ENCODE data around the gene ILDR1.

ILDR1 gene

DNA sequence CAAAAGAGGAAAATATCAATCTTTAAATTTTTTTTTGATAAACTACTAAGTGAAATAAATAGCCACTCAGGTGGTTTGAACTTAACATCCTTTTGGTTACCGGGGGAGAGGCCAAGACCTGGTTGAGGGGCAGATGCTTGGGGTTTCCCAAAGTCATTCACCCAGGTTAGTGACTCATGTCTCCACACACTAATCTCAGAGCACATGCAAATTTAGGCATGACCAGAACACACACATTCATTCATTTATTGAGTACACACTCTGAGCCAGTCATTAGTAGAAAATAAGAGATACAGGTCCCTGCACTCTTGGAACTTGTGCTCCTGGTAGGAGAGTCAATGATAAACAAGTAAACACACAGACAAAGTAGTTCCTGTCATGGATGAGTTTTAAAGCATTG, 7.3 kb downstream of the ILDR1 start:
- H3K79me2 ChIP-seq (ENCODE audit: control insufficient read depth, low read length), result no peaks in the 10 kb centered on the region
- no peak overlapping the region for H3K27ac ChIP-seq (ENCODE audit: low read depth, low read length)
- peaks cover 74% of the 10 kb centered on the region for H3K4me1 ChIP-seq (ENCODE audit: control insufficient read depth, low read length)
- H3K36me3 ChIP-seq (ENCODE audit: control insufficient read depth, low read length), result no peaks in the 10 kb centered on the region
- no peaks in the 10 kb centered on the region for H3K9me2 ChIP-seq (replicated peaks; ENCODE audit: control insufficient read depth, low read length)
- 0 out of 2 replicates have a peak, but pooled peaks cover 3% of the 10 kb centered on the region for H3F3A ChIP-seq (ENCODE audit: control insufficient read depth, insufficient read depth)
- H4K20me1 ChIP-seq (ENCODE audit: control insufficient read depth, insufficient read depth, low read depth, low read length), result no peaks in the 10 kb centered on the region
- H3K4me2 ChIP-seq (ENCODE audit: low read length), result peak overlapping the region; percentile 24
- H3K9me3 ChIP-seq (ENCODE audit: control insufficient read depth, insufficient read depth, low read length), result peaks cover 6% of the 10 kb centered on the region; the same call in 1 of the 2 replicates
- TF ChIP-seq, protein P1, sequence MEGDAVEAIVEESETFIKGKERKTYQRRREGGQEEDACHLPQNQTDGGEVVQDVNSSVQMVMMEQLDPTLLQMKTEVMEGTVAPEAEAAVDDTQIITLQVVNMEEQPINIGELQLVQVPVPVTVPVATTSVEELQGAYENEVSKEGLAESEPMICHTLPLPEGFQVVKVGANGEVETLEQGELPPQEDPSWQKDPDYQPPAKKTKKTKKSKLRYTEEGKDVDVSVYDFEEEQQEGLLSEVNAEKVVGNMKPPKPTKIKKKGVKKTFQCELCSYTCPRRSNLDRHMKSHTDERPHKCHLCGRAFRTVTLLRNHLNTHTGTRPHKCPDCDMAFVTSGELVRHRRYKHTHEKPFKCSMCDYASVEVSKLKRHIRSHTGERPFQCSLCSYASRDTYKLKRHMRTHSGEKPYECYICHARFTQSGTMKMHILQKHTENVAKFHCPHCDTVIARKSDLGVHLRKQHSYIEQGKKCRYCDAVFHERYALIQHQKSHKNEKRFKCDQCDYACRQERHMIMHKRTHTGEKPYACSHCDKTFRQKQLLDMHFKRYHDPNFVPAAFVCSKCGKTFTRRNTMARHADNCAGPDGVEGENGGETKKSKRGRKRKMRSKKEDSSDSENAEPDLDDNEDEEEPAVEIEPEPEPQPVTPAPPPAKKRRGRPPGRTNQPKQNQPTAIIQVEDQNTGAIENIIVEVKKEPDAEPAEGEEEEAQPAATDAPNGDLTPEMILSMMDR (IDR thresholded peaks at IDR 0.05; ENCODE audit: low read depth, low read length, poor library complexity, severe bottlenecking), result no peak
- no peak for TF ChIP-seq EZH2phosphoT487 (IDR thresholded peaks at IDR 0.05; ENCODE audit: borderline replicate concordance, low read length)
- no peaks in the 10 kb centered on the region for H3K27me3 ChIP-seq (ENCODE audit: control insufficient read depth, low read length)
- peak overlapping the region; percentile 4; the same call in 1 of the 2 replicates for H3K4me3 ChIP-seq (ENCODE audit: low read length)

DNA sequence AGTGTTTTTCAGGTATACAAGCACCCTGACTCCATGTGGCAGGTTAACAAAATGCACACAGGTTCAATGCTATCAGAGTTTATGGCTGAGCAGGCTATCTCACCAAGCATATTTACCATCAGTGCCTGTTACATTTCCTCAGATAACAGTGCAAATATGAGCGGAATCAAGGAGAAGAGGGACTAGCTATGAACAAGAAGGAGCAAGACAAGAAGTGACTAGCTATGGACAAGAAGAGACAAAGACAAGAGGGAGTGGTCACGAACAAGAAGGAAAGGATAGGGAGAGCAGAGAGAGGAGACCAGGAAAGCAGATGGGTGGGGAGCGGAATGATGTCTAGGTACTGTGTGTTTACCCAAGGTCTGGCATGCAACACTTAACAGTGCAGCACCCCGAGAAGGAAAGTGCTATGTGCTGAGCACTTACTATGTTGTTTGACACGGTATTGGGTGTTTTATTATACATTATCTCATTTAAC, 8.6 kb downstream of the ILDR1 start:
- Histone ChIP-seq H3K4me1 (ENCODE audit: control insufficient read depth, low read length) (peaks cover 67% of the 10 kb centered on the region), H3K9me3 (ENCODE audit: control insufficient read depth, insufficient read depth, low read length) (peaks cover 6% of the 10 kb centered on the region; the same call in 1 of the 2 replicates), H3K4me2 (ENCODE audit: low read length) (no peak overlapping the region), H3F3A (ENCODE audit: control insufficient read depth, insufficient read depth) (0 out of 2 replicates have a peak, but pooled peaks cover 3% of the 10 kb centered on the region), H3K9me2 (replicated peaks; ENCODE audit: control insufficient read depth, low read length) (no peaks in the 10 kb centered on the region), H3K4me3 (ENCODE audit: low read length) (no peak overlapping the region), H4K20me1 (ENCODE audit: control insufficient read depth, insufficient read depth, low read depth, low read length) (no peaks in the 10 kb centered on the region), H3K79me2 (ENCODE audit: control insufficient read depth, low read length) (no peaks in the 10 kb centered on the region), H3K27ac (ENCODE audit: low read depth, low read length) (no peak overlapping the region), H3K36me3 (ENCODE audit: control insufficient read depth, low read length) (no peaks in the 10 kb centered on the region), H3K27me3 (ENCODE audit: control insufficient read depth, low read length) (no peaks in the 10 kb centered on the region)
- TF ChIP-seq, protein P1 (IDR thresholded peaks at IDR 0.05; ENCODE audit: low read depth, low read length, poor library complexity, severe bottlenecking), result no peak
- no peak for TF ChIP-seq EZH2phosphoT487 (IDR thresholded peaks at IDR 0.05; ENCODE audit: borderline replicate concordance, low read length)

DNA sequence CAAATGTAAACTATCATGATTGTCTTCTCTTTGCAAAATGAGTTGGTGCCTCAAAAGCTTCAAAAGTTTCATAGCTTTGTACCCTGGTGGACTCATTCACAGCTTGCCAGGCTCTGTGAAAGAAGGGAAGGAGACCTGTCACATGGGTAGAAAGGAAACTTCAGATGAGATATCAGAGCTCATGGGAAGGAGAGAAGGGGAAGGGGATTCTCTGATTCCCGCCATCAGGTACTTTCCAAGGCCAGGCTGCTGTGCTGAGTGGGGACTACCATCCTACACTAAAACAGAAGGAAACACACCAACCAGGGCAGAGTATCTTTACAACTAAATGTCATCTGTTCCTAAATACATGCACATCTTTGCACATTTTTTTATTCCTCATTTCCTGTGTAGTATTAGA, 9.2 kb downstream of the ILDR1 start:
- no peaks in the 10 kb centered on the region for H3K79me2 ChIP-seq (ENCODE audit: control insufficient read depth, low read length)

More for the DNA sequence above, 9.2 kb downstream of the ILDR1 start:
- no peak for TF ChIP-seq EZH2phosphoT487 (IDR thresholded peaks at IDR 0.05; ENCODE audit: borderline replicate concordance, low read length)
- TF ChIP-seq, protein P1 (IDR thresholded peaks at IDR 0.05; ENCODE audit: low read depth, low read length, poor library complexity, severe bottlenecking), result no peak
- H4K20me1 ChIP-seq (ENCODE audit: control insufficient read depth, insufficient read depth, low read depth, low read length), result no peaks in the 10 kb centered on the region
- no peaks in the 10 kb centered on the region for H3K9me2 ChIP-seq (replicated peaks; ENCODE audit: control insufficient read depth, low read length)
- H3K4me3 ChIP-seq (ENCODE audit: low read length), result no peak overlapping the region
- H3K4me1 ChIP-seq (ENCODE audit: control insufficient read depth, low read length), result peaks cover 67% of the 10 kb centered on the region
- no peaks in the 10 kb centered on the region for H3K36me3 ChIP-seq (ENCODE audit: control insufficient read depth, low read length)
- peak overlapping the region; percentile 44 for H3K4me2 ChIP-seq (ENCODE audit: low read length)
- no peak overlapping the region for H3K27ac ChIP-seq (ENCODE audit: low read depth, low read length)
- peaks cover 6% of the 10 kb centered on the region; the same call in 1 of the 2 replicates for H3K9me3 ChIP-seq (ENCODE audit: control insufficient read depth, insufficient read depth, low read length)
- H3F3A ChIP-seq (ENCODE audit: control insufficient read depth, insufficient read depth), result 0 out of 2 replicates have a peak, but pooled peaks cover 3% of the 10 kb centered on the region
- no peaks in the 10 kb centered on the region for H3K27me3 ChIP-seq (ENCODE audit: control insufficient read depth, low read length)

Measured in DOHH2 (cell line).